H1 (cell line): ENCODE data around the gene ZNF91.
"Not testable (repeated sequence)": the region's sequence is repeated elsewhere in the genome, so short reads cannot be mapped to it uniquely, and the experiment has no call there.

Experiments used
- CREB1 ChIP-seq: IDR thresholded peaks from 2 replicates; pipeline ENCODE4 v1.6.1; 2012; ENCODE audit warnings: inconsistent platforms
- CTCF ChIP-seq, 3 experiments: IDR thresholded peaks; 1 replicate in 2 of 3; 2 replicates in 1 of 3; pipeline versions ENCODE4 v1.5.1 to v1.6.1; 2011; ENCODE audit warnings: low read length in 3 of 3, mild to moderate bottlenecking in 3 of 3, inconsistent platforms in 2 of 3, low read depth in 1 of 3, moderate library complexity in 1 of 3; ENCODE audit not compliant: insufficient read depth in 1 of 3; ENCODE audit errors: control extremely low read depth in 1 of 3
- GTF2F1 ChIP-seq: IDR thresholded peaks from 2 replicates; pipeline ENCODE4 v1.6.1; 2012; ENCODE audit warnings: low read depth, low read length, improper control_type of control experiment, borderline replicate concordance
- NRF1 ChIP-seq: IDR thresholded peaks from 2 replicates; pipeline ENCODE4 v1.6.1; 2011; ENCODE audit warnings: mild to moderate bottlenecking, low read depth, low read length, improper control_type of control experiment
- RAD21 ChIP-seq, 2 experiments: IDR thresholded peaks in 1 of 2; conservative IDR thresholded peaks in 1 of 2; 2 replicates each; pipeline ENCODE4 v1.6.1; 2011; ENCODE audit warnings: low read depth in 2 of 2, low read length in 2 of 2, improper control_type of control experiment in 1 of 2, inconsistent platforms in 1 of 2, mild to moderate bottlenecking in 1 of 2, moderate library complexity in 1 of 2

DNA sequence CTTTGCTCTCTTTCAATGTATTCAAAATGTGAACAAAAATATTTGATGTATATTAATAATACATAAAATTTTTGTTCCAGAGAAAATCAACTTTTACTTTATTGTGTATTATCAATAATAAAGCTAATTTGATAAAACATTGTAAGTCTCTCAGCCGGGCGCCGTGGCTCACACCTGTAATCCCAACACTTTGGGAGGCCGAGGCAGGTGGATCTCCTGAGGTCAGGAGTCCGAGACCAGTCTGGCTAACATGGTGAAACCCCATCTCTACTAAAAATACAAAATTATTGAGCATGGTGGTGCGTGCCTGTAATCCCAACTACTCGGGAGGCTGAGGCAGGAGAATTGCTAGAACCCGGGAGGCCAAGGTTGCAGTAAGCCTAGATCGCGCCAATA is 449 bp upstream of the ZNF91 start:
- not testable (repeated sequence) for TF ChIP-seq CTCF (IDR thresholded peaks at IDR 0.05; ENCODE audit: control extremely low read depth in 1 of 3, insufficient read depth in 1 of 3, low read depth in 1 of 3, low read length in 3 of 3); RAD21 (IDR thresholded peaks at IDR 0.05 in 1 of 2, conservative IDR thresholded peaks at IDR 0.05 in 1 of 2; ENCODE audit: low read depth in 2 of 2, low read length in 2 of 2); CREB1; NRF1; GTF2F1
